Fibroblast of gingiva (primary cell): Measurements from ENCODE around the gene HABP2.

Source experiments
- DNase-seq: peaks from one replicate; pipeline ENCODE4 v3.0.0-alpha.2; 2011; ENCODE audit warnings: low read depth

The HABP2 gene

DNA sequence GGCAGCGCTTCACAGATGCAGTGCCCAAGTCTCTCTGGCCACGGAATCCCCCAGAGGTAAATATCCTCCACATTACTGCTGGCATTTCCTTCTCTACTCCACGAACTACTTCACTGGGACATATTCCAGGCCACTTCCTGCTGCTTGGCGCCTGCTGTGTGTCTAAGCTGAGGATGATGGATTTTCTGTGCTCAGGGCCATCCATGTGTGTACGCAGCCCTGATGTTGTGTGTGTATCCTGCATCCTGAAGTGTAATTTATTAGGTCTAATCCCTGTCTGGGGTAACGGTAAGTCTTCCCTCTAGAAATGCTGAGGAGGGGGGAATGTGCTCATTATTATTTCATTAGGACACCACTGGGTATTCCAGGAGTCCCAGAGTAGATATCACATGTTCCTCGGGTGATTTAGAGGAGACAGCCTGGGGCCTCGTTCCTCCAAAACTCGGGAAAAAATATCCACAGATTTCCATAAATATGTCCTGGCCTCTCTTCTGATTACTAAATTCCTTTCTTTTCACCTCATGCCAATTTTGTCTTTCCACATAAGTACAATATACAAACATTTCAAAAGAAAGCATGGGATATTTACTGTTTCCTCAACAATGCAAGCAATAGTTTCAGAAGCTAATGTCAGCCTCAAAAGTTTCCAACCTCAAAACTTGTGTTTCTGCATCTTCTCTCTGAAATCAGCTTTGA is 25.5 kb upstream of the HABP2 start:
- DNase-seq, result no peak

DNA sequence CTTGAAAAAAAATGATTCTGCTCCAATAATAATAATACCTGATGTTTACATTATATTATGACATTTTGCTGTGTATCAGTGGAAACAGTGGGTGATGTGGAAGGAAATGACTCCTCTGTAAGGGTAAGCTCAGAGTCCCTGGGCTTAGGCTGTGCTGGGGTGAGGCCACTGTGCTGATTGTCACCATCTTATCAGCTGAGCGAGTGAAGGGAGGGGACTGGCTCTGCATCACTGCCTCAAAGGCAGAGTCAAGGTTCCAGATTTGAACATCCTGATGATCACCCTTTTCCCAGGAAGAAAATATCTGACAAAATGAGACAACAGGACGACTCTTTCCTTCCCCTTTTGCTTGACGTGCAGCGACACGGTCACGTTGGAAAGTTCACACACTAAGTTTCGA is 24.0 kb upstream of the HABP2 start:
- DNase-seq, result no peak

DNA sequence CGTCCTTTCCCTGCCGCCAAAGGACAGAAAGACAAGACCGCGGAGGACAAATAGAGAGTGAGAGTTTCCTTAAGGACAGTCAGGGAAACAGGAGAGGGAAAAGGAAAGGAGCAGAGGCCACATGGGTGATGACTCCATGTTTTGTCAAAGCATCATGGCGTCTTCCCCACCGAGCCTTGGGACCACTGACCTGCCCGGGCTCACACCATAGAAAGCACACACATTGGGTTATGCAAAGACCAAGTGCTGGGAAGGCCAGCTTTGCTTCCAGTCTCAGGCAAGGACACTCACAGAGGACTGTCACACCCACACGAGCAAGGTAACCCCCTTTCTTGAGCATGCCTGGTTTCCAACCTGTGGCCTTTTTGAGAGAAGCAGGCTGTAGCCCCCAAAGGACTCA is 23.3 kb upstream of the HABP2 start:
- no peak for DNase-seq

GRCh38 chr10:113530476-113530875 is 22.4 kb upstream of the HABP2 start:
- no peak for DNase-seq

- DNase-seq, result no peak
Measured at GRCh38 chr10:113532724-113533123, 20.1 kb upstream of the HABP2 start.

DNA sequence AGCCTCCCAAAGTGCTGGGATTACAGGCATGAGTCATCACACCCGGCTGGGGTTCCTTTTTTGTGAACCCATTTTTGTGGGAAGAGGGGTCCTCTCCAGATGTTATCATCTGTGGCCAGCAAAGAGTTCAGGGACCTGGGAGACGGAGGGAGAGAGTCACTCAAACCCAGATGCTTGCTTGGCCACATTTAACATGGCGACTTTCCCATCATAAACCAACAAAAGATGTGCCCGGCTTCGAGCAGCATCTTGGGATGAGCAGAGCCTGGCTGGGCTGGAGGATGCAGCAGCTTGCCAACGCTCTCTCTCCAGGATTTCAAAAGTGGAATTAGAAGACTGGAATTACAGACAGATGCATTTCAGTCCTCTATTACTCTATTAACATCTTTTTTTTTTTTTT is 19.1 kb upstream of the HABP2 start:
- no peak for DNase-seq

GRCh38 chr10:113534423-113534822 is 18.4 kb upstream of the HABP2 start:
- no peak for DNase-seq

DNA sequence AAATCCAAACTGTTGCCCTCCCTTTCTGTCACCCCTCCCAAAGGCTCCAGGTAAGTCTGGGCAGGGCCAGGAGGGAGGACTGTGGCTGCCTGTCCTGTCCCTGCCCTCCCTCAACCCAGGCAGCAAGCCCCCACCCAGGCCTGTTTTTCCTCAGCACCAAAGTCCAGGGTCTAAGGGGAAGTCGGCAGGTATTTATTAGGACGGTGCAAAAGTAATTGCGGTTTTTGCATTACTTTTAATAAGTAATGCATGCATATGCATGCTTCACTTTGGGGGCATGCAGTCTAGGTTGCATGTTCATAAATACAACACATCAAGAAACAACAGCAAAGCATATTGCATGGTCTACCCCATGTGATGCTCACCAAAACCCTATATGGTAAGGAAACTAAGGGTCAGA is 15.2 kb upstream of the HABP2 start:
- DNase-seq, result no peak

DNA sequence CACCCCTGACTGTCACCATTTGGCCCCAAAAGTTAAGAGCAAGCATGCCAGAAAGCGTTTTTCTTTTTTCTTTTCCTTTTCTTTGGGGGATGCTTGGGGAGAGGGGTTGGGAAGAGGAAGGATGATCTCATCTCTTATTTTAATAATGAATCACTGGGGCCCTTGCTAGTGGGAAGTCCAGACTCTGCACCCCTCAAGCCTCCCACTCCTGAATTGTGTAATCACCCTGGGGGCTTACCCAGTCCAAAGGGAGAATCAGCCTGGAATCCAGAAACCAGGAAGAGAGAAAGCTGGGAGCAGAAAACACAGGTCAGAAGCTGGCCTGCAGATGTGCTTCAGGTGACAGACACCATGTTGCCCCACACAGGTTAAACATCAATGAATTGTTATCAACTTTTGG is 14.7 kb upstream of the HABP2 start:
- no peak for DNase-seq

DNA sequence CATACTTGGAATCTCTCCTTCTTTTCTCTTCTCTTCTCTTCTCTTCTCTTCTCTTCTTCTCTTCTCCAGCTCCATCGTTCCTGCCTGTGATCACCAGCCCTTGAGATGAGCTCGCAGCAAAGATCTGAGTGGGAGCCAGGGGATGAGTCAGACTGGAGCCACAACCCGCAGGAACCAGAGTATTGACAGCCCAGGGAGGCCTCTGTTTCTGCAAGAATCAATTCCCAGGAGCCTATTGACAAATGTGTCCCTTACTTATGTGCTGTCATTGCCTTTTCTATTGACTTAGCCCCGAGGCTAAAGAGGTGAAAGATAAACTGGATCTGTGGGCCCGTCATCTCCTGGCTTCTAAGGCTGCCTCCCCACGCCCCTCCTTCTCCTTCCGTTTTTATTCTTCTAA is 13.1 kb upstream of the HABP2 start:
- DNase-seq, result no peak

DNA sequence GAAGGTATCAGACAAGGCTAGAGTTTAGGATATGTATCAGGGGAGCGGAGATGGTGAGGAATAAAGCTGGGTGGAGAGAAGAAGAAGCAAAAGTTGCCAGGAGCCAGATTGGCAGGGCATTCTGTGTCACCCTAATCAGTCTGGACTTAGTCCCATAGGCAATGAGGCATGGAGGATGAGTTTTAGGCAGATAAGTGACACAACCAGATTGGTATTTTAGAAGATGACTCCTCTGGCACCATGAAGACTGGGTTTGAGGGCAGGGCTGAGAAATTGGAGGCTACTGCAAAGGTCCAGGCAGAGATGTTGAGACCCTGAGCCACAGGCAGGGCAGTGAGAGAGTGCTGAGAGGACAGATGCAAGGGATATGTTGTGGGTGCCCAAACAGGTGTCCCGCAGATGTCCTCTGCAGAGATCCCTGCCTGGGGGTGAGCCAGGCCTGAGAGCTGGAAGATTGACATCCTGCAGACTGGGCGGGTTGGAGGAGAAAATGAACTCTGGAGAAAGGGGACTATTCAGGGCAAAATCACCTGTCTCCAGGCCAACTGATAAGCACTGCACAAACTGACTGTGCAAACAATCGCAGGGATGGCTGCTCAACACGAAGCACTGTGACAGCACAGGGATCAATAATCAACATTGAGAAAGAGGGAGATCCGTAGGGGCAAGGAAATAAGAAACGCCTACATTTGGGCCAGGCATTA is 11.9 kb upstream of the HABP2 start:
- no peak for DNase-seq

DNA sequence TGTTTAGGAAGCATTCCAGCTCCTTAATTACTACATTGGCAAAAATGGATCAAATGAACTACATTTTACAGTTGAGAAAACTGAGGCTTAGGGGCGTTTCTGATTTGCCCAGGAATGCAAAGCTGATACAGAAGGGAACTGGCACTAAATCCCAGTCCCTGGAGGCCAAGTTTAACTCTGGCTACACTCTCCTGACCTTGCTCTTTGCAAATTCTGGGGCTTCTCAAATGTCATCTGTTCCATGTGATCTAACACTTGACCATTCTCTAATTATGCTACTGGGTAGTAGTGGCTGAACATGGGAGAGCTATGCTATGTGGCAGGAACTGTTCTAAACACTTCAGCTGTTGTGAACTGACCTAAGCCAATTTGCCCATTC is 11.3 kb upstream of the HABP2 start:
- no peak for DNase-seq

GRCh38 chr10:113543107-113543955 is 9.5 kb upstream of the HABP2 start:
- no peak for DNase-seq

DNA sequence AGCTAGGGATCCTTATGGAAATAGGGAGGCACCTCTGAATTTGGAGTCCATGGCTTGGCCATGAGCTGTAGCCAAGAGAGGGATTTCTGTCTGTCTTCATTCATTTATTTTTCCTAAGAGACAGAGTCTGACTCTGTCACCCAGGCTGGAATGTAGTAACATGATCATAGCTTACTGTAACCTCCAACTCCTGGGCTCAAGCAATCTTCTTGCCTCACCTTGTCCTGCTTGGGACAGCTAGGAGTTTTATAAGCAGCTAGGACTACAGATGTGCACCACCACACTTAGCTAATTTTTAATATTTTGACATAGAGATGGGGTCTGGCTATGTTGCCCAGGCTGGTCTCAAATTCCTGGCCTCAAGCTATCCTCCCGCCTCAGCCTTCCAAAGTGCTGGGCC is 8.5 kb upstream of the HABP2 start:
- no peak for DNase-seq

DNA sequence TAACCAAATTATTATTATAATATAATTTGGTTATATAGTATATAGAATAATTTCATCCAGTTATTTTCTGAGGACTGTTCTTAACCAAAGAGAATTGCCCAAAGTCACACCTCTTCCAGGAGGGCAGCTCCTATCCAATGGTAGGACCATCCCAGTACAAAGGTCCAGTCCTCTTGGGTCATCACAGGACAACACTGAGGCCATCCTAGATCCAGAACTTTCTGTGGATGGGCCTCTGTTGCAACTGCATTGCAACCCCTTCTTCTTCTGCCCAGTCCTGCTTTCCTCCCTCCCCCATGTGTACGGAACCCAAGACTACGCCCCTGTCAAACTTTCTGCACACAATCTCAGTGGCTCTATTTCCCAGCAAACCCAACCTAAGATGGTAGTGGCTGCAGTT is 5.4 kb upstream of the HABP2 start:
- DNase-seq, result no peak

DNA sequence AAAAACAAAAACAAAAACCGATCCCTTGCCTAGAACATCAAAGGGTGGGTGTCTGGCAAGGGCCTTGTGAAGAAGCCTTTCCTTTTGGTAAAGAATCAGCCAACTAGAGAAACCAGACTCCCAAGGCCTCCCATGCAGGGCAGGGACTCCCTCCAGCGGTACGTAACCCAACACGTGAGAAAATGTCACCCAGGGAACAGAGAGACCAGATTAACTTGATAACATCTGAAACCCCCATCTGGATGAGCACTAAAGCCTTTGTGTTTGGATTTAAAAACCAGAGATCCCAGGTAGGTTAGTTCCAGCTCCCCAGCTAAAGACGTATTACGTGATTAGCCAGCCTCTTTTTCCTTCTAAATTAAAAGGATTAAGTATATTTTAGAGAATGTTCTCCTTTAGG is 3.0 kb upstream of the HABP2 start:
- DNase-seq, result no peak

DNA sequence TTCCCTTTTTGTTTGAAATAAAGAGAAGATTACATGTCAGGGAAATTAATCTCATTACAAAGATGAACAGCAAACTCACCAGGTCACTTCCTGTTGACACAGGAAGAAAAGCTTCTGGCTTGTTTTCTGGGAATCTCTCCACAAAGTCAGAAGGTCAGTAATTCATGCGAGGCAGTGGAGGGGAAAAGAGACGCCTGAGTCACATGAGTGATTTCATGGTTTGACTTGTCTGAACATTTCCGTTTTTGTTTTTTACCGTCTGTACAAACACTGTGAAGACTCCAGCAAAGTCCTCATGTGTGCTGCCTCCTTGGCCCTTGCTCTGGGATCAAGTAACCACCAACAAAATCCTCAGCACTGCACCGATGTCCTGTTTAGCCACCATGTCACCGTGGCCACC is 2.5 kb upstream of the HABP2 start:
- DNase-seq, result no peak

DNA sequence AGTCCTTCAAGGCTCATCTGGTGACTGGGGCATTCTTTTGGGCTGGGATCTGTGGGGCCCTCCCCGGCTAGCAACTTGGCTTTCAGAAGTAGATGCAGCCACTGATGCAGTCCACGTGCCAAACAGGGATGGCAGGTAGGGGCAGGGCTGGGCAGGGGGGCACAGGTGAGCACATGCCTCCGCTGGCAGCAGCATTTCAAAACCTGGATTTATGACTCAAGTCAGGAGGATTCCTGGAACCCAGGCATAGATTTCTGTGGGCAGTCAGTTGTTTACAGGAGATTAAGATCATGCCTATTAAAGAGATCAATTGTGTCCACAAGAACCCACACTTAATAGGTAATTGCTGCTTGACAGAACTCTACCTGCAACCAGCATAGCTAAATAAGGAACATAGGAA is 839 bp upstream of the HABP2 start:
- DNase-seq, result no peak

GRCh38 chr10:113553149-113553548 is 296 bp downstream of the HABP2 start:
- no peak for DNase-seq

GRCh38 chr10:113554214-113554613 is 1.4 kb downstream of the HABP2 start:
- no peak for DNase-seq

DNA sequence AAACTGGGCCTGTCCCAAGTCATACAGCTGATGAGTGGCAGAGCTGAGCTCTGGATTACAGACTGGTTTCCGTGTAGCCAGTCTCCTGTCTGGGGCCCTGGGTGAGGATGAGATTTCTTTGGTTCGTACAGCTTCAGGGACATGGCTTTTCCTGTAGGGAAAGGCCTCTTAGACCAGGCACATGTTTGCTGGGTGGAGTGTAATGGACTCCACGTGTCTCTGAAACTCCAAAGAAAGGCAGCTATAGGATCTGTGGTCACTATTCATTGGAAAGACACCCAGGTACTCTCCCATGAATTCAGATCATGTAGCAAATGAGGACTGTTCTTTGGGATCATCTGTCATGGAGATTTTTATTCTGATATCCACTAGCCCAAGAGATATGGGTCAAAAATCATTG is 2.4 kb downstream of the HABP2 start:
- no peak for DNase-seq

DNA sequence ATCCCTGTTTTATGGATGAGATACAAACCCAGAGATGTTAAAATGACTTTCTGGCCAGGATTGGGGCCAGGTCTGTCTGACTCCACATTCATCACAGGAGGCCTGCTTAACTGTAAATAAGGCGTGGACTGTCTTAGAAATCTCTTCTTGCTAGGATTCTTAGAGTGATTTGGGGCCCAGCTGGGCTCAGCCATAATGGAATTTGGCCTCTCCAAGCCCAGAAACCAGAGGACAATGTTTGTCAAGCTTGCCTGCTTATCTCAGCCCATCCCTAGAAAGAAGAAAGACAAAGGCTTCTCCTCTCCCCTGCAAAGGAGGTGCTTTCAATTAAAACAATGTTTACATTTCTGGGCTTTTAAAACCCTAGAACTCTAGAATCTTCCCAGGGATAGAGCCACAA is 2.9 kb downstream of the HABP2 start:
- DNase-seq, result no peak

- DNase-seq, result no peak
Measured at GRCh38 chr10:113557424-113557862, 4.6 kb downstream of the HABP2 start.
